WI38 (cell line): ENCODE data around the gene LDB3.

ENCODE experiments used
- H3K4me3 ChIP-seq: 2 replicates; pipeline ENCODE4 v1.5.1; 2011; ENCODE audit warnings: low read depth, mild to moderate bottlenecking, control low read depth, low read length
- TF ChIP-seq, protein P1 (sequence below): IDR thresholded peaks from 2 replicates; pipeline ENCODE4 v1.5.1; 2012; ENCODE audit warnings: low read depth, mild to moderate bottlenecking, control low read depth, low read length

The LDB3 gene

DNA sequence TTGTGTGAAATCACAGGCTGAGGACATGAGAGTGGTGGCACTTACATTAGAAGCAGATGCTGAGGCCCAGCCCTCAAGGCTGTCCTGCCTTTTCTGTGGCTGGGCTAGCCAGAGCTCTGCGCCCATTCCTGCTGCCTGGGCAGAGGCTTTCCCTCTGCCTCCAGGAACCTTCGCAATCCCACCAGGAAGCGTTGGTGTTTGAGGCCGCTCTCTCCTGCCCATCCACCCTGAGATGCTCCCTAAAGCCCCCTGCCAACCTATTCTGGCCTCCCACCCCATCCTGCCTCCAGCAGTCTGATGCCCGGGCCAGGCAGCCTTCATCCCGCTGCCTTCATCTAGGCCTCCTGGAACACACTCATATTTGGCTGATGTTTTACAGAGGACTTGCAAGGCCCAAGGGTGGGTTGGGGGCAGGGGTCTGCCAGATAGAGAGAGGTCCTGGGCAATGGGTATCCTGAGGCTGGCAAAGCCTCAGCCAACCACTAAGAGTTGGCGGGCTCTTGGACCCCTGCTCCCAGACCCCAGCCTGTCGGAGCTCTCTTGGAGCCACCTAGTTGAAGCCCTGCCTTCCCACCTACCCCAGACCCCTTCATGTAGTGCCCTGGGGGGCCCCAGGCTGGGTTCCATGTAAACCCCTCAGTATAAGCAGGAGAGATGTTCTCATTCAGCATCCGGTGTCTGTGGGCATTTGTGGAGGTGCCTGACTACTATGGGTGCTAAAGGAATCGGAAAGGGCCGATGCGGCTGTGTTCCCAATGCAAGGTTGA, 32.7 kb downstream of the LDB3 start:
- H3K4me3 ChIP-seq = no peak overlapping the region
- TF ChIP-seq, protein P1, sequence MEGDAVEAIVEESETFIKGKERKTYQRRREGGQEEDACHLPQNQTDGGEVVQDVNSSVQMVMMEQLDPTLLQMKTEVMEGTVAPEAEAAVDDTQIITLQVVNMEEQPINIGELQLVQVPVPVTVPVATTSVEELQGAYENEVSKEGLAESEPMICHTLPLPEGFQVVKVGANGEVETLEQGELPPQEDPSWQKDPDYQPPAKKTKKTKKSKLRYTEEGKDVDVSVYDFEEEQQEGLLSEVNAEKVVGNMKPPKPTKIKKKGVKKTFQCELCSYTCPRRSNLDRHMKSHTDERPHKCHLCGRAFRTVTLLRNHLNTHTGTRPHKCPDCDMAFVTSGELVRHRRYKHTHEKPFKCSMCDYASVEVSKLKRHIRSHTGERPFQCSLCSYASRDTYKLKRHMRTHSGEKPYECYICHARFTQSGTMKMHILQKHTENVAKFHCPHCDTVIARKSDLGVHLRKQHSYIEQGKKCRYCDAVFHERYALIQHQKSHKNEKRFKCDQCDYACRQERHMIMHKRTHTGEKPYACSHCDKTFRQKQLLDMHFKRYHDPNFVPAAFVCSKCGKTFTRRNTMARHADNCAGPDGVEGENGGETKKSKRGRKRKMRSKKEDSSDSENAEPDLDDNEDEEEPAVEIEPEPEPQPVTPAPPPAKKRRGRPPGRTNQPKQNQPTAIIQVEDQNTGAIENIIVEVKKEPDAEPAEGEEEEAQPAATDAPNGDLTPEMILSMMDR = no peak

DNA sequence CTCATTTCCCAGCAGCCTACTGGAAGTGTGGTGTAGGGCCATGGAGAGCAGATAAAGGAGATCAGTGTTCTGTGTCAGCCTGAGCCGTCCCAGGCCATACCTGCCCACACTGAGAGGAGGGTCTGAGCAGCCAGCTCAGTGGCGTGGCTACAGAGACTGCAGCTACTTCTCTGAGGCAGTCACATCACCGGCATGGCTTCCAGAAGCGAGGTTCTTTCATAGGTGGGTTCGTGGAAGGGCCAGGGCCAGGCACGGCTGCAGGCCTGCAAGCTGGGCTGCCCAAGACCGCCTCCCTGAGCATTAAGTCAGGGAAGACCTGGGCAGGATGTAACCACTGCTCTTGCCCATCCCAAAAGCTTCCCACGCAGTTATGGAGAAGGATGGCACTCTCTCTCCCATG, 34.9 kb downstream of the LDB3 start:
- TF ChIP-seq, protein P1 = no peak
- no peak overlapping the region for H3K4me3 ChIP-seq

DNA sequence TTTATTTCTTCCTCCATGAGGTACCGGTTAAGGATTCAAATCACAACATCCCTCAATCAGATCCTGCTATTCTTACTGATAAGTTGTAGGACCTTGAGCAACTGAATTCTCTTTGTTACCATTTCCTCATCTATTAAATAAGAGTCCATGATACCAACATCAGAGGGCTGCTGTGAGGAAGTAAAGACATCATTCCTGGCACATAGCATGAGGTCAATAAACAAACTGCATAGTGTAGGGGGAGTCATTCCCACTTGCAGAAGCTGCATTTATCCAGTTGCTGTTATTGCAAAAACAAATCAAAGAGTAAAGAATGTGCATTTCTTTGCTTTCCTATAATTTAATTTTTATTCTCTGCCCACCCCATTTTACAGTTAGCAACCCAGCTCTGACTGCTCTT, 36.8 kb downstream of the LDB3 start:
- TF ChIP-seq, protein P1 = no peak

DNA sequence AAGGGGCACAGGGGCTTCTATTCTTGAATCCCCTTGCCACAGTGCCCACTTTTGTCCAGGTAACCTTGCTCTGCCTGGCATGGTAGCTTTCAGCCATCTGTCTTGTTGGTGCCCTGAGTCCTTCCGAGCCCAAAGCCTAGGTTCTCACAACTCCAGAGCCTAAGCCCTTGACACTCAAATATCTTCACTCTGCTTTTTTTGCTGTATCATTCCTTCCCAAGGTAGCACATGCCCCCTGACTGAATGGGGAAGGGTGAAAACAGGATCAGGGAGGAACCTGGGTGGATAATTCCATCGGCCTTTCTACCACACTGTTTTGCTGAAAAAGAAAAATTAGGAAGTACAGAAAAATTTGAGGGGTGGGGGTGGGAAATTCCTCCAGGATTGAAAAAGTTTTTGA, 37.6 kb downstream of the LDB3 start:
- TF ChIP-seq, protein P1 = no peak
- H3K4me3 ChIP-seq = no peak overlapping the region

More for the DNA sequence above, 36.8 kb downstream of the LDB3 start:
- H3K4me3 ChIP-seq = no peak overlapping the region

DNA sequence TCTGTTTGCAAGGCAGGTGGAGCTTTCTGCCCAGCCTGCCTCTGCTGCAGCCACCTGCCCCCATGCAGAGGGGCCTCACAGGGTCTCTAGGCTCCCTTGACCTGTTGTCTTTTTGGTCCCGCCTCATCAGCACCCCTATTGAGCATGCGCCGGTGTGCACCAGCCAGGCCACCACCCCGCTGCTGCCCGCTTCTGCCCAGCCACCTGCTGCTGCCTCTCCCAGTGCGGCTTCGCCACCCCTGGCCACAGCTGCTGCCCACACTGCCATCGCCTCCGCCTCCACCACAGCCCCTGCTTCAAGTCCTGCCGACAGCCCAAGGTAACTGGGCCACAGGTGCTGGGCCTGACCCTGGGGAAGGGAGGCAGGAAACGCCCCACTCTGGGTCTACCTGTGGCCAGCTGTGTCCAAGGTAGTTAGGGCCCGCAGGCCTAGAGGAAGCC, 38.1 kb downstream of the LDB3 start:
- no peak overlapping the region for H3K4me3 ChIP-seq
- TF ChIP-seq, protein P1 = no peak

DNA sequence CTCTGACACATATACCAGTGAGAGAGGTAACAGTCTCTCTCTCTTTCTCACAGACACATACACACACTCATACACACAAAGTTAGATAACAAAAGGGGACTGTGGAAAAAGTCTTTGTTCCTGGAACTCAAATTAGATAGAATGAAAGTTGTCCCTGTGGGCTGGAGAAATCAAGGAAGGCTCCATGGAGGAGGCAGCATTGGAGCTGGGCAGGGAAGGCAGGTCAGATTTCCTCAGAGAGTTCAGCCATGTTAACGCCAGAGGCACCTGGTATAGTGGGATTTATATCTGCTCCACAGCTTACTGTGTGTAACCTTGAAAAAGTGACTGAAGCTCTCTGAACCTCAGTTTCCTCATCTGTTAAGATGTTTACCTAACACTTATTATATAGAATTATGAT, 38.7 kb downstream of the LDB3 start:
- no peak overlapping the region for H3K4me3 ChIP-seq
- TF ChIP-seq, protein P1 = no peak

DNA sequence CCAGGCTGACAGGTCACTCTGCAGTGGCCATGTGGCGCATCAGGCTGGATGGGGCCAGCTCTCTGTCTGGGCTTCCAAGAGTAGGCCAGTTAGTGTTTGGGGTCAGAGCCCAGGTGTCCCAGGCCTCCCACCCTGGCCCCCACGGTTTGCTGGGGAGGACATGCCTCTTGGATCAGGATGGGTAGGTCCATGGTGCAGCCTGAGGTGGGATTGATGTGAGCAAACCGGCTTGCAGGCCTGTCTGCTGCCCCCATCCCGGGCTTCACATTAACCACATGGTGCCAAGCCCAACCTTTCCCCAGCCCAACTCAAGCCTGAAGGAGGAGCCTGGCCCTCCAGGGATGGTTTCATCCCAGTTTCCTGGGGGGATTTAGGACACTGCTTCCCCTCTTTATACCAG, 39.2 kb downstream of the LDB3 start:
- H3K4me3 ChIP-seq = no peak overlapping the region
- TF ChIP-seq, protein P1 = no peak
